HG02678 (cell line): ENCODE measurements around the gene GRIN2D.
A peak's percentile ranks its signal among the peaks of the same experiment; 100 is the strongest.
"Not testable (repeated sequence)": the region's sequence is repeated elsewhere in the genome, so short reads cannot be mapped to it uniquely, and the experiment has no call there.

ENCODE experiments used
- ATAC-seq: cut with Tn5 transposase; IDR thresholded peaks from one replicate; pipeline ENCODE4 v1.9.1; 2021; ENCODE audit warnings: mild to moderate bottlenecking, moderate library complexity; ENCODE audit not compliant: unreplicated experiment

Gene GRIN2D

DNA sequence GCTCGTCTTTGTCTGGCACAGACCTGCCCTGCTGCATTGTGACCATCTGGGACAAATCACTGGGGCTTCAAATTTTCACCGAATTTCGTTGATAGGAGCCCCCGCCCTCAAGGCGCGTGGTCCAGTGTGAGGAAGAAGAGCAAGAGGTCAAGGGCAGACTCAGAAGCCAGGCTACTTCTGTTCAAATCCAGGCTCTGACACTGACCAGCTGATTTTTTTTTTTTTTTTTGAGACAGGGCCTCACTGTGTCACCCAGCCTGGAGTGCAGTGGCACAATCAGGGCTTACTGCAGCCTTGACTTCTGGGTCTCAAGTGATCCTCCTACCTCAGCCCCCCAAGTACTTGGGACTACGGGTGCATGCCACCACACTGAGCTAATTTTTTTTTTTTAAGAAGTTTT, 22.1 kb upstream of the GRIN2D start:
- ATAC-seq: no peak

DNA sequence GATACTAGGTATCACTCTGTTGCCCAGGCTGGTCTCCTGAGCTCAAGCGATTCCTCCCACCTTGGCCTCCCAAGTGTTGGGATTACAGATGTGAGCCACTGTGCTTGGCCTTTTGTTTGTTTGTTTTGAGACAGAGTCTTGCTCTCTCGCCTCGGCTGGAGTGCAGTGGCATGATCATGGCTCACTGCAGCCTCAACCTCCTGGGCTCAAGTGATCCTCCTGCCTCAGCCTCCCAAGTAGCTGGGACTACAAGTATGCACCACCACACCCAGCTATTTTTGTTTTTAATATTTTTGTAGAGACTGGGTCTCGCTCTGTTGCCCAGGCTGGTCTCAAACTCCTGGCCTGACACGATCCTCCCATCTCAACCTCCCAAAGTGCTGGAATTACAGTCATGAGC, 21.7 kb upstream of the GRIN2D start:
- not testable (repeated sequence) for ATAC-seq

DNA sequence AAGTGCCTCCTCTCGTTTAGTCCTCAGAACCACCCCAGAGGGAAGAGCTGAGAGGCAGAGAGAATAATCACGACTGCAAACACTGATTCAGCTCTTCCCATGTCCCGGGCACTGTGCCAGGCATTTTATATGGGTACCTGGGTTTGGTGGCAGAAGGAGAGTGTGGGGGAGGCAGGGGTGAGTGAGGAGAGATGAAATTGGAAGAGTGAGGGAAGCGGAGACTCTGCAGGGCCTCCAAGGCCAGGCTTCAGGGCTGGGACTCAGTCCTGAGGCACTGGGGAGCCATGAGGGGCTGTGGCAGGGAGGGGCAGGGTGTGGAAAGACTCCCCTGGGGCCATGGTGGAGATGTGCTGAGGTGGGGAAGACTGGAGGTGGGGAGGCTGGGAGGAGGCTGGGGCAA, 20.6 kb upstream of the GRIN2D start:
- ATAC-seq: no peak

DNA sequence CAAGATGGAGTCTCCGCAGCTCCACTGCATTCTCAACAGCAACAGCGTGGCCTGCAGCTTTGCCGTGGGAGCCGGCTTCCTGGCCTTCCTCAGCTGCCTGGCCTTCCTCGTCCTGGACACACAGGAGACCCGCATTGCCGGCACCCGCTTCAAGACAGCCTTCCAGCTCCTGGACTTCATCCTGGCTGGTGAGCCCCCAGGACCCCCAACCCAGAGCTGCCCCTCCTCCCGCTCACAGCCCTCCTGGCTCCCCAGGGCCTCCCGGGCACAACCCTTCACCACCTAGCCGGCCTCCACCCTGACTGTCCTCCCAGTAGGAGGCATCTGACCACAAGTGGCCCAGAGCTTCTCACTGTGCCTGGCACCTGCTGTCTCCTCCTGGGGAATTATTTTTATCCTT, 19.9 kb upstream of the GRIN2D start:
- ATAC-seq: no peak

DNA sequence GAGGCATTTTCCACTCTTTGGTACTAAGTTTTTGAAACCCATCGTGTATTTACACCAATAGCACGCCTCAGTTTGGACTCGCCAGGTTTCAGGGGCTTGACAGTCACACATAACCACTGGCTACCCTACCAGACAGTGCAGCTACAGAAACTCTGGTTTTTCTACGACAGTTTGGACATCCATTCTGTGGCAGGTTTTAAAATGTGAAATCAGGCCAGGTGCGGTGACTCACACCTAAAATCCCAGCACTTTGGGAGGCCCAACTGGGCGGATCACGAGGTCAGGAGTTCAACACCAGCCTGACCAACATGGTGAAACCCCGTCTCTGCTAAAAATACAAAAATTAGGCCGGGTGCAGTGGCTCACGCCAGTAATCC, 15.3 kb upstream of the GRIN2D start:
- no peak for ATAC-seq

DNA sequence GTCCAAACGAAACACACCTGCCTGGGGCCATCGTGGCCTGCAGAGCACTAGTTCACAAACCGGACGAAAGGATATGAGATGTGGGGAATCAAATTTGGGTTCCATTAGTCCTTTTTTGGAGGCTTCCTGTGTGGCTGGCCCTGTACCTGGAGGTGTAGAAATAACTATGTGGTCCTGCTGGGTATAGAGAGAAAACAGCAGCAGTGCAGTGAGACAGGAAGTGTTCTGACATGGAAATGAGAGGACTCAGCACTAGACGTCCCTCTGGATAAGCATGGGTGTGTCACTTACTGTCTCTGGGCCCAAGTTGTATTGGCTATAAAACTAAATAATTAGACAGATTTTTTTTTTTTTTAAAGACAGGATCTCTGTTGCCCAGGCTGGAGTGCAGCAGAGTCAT, 14.4 kb upstream of the GRIN2D start:
- no peak for ATAC-seq

DNA sequence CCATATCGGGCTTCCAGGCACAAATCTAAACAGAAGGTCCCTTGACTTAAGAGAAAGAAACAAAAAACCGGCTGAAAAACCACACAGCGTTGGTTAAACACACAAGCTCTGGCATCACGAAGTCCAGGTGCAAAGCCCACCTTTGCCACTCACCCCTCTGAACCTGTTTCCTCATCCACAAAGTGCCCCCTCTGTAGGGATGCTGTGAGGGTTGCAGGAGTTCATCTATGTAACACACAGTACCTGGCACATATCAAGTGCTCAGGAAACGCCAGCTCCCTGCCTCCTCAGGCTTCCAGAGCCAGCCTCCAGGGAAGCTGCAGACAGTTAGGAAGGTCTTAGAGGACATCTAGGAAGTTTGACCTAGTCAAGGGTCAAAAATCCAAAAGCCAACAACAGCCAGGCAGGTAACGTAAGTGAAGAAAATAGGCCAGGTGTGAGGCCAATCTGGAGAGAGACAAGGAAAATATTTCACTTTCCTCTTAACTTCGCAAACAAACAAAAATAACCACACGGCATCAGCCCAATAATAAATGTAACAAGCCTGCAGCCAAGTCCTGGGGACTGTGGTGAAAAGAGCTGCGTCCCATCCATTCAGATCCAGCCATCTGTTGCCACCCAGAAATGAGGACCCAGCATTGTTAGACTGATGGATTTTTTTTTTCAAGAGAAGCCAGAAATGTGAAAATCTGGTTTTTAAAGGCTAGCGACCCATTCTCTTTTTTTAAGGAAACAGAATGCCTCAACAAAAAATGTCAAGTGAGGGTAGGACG, 12.1 kb upstream of the GRIN2D start:
- ATAC-seq: no peak

DNA sequence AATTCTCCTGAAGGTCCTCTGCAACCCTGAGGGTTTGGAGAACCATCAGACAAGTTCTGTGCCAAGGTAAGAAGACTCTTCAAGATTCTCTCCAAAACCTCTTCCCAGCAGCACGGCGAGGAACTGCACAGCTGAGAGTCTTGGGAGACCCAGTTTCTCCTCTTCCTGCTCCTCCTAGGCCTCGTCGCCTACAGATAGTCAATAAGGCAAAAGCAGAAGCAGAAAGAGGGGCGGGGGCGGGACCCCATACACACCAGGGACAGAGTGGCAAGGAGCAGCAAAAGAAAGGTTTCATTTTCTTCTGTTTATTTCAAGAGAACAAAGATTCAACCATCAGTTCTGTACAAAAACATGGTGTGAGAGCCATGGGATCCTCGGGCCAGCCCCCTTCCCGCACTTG, 11.2 kb upstream of the GRIN2D start:
- ATAC-seq: no peak

DNA sequence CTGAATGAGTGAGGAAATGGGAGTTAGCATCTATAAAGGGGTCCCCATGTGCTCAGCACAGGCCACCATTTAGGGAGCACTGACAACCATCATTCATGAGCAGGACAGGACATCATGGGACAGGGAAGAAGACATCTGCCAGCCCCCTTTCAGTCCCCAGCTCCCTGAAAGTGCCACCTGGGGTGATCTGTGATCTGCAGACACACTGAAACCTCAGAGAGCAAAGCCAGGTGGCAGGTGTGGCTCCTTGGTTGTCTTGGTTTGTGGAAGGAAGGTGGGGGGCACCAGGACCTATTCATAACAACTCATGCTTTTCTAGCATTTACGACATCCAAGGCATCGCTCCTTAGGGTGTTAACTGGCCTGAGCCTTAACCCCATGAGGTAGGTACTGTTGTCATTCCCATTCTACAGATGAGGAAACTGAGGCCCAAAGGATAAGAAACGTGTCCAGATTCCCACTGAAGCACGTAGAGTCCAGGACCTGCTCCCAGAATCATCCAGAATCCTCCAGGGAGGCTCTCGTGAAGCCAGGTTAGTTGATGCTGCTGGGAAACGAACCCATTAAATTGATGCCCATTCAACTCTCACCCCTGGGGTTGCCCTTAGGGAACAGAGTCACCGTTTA, 7.9 kb upstream of the GRIN2D start:
- ATAC-seq: no peak

DNA sequence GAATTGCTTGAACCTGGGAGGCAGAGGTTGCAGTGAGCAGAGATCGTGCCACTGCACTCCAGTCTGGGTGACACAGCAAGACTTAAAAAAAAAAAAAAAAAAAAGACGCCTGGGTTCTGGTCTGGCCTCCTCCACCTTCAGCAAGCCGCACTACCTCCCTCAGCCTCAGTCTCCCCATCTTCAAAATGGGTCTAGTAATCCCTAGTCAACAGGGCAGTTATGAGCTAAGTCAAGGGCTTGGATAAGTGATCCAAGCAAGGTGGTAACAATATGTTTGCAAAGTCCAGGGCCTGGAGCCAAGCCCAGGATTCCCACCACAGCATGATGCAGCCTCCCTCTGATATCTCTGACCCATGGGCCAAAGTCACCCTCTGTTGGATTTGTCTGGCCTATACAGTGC, 6.5 kb upstream of the GRIN2D start:
- ATAC-seq: no peak

DNA sequence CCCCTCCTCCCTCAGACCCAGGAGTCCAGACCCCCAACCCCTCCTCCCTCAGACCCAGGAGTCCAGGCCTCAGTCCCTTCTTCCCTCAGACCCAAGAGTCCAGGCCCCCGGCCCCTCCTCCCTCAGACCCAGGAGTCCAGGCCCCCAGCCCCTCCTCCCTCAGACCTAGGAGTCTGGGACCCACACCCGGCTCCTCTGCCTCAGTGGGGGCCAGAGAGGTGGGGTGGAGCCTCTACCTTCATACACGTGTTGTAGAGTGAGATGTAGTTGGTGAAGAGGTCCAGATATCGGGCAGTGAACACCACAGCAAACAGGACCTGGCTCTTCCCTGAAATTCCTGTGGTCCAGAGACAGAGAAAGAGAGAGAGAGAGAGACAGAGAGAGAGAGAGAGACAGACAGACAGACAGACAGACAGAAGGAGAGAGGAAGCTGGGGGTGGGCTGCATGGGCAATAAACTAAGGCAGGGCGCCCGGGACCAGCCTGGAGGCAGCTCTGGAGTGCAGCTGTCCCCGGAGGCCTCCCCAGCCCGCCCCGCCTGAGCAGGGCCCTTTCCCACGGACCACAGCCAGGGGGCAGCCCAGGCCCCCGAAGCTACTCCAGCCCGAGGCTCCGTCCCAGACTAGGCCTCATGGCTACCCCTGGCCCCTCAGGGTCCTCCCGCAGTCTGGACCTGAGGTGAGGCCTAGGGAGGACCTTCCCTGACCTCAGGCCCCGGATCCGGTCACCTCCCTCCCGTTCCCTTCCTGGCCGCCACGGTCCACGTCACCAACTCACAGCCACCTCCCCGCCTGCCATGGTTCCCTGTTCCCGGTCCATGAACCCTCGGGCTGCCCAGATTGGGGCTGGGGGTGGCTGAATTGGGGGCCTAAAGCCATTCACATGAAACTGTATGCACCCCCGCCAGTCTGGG, 3.0 kb upstream of the GRIN2D start:
- ATAC-seq: no peak

DNA sequence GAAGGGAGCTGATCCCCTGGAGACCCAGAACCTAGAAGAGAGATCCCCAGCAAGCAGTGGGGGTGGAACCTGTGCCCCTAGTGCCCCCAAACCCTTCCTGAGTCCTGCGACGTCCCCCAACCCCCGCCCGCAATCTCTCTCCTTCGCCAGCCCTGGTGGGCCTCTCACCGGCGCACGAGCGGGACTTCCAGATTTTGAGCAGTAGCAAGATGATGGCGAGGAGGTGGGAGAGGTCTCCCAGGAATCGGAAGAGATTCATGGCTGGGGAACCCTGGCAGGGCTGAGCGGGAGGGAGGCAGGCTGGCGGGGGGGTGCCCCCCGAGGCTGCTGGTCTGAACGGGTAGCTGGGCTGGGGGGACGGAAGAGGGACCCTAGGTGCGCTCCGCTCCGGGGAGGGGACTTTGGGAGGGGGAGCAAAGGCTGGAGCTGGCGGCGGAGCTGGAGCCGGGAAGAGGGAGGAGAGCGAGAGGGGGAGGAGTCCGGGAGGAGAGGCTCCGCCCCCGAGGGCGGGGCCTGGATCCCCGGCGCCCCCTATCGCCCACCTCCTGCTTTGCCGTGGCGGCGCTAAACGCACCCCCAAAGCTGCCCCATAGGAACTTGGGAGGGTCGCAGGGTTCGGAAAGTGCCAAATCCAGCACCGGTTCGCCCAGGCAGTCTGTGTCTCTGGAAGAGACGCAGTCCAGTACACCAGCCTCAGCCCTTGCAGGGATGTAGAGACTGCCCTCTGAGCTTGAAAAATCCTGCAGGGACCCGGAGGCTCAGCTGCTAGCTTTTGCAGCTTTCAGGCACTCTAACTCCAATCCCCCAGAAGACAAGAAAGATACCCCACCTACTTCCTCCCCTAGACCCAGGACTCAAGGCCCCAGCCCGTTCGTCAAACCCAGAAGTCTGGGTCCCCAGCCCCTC, 2.1 kb upstream of the GRIN2D start, which contains the start of gene KDELR1:
Gene KDELR1, minus strand, starts transcription at position 452 of the 906 bp plus-strand sequence. Its CDS starts 193 bp downstream, at position 259.
- peak; percentile 81 for ATAC-seq

DNA sequence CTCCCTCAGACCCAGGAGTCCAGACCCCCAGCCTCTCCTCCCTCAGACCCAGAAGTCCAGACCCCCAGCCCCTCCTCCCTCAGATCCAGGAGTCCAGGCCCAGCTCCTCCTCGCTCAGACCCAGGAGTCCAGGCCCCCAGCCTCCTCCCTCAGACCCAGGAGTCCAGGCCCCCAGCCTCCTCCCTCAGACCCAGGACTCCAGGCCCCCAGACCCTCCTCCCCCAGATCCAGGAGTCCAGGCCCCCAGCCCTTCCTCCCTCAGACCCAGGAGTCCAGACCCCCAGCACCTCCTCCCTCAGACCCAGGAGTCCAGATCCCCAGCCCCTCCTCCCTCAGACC, 1.5 kb upstream of the GRIN2D start:
- ATAC-seq: not testable (repeated sequence)

DNA sequence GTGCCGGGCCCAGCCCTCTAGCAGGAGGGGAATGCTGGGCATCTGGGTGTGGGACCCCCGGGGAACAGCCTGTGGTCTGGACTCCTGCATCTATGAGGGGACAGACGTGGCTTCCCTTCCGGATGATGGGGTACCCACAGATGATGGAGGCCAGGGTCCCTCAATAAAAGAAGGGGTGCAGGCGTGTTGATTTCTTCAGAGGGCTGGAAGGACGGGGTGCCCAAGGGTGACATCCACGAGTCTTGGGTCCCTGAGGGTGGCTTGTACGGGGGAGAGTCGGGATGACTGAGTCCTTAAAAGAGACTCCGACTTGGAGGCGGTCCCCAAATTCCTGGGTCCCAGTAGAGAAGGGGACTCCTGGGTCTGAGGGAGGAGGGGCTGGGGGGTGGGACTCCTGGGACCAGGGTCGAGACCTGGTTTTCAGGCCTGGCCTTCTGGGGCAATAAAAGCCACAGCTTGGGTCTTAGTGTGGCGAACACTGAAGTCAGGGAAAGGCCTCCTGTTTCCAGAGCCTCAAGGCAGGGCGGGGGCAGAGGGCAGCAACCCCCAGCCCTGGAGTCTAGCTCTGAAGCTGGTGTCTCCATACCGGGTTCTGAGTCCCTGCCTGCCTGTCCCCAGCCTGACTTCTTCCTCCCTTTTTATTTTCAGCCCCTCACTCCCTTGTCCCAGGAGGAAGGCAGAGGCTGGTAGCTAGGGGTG, 459 bp upstream of the GRIN2D start:
- ATAC-seq: no peak

DNA sequence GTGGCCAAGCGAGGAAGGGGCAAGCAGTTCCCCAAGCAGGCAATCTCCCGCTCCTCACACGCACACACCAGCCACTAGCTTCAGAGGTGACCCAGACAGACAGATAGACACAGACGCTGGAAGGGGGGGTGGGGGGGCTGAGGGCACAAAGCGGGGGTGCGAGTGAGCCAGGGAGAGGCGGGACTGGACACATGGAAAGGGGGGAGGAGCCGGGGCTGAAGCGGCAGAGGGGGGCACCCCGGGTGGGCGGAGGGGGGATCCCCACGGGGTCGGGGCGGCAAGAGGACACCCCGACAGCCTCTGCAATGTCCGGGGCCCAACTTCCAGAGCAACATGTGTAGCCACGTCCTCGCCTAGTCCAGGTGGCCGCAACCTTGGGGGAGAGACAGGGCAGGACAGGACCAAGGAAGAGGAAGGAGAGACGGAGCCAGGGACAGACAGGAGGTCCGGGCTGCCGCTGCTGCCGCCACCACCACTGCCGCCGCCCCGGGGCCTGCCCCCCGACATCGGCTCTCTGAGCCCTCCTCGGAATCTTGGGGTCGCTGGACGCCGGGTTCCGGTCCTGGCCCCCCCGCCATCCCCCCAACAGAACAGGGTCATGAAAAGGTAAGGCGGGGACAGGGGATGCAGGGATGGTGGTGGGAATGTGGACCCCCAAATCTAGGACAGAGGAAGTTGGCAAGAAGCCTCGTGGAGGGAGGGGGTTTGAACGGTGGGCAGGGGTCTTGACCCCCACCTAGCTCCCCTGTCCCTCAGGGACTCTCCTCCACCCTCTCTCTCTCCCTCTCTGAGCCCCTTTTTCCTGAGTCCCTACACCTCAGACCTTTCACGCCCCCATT, 1.1 kb downstream of the GRIN2D start:
- ATAC-seq: no peak

DNA sequence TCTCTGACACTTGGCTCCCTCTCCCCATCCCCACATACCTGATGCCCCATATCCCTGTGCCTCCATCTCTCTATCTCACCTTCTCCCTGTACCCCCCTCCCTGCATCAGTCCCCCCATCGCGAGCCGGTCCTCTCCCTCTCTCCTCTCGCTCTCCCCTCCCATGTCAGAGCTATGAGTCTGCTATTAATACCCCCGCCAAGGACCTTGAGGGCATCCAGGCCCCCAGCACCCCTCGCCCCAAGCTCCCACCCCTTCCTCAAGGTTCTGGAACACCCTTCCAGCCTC, 1.6 kb downstream of the GRIN2D start:
- no peak for ATAC-seq

DNA sequence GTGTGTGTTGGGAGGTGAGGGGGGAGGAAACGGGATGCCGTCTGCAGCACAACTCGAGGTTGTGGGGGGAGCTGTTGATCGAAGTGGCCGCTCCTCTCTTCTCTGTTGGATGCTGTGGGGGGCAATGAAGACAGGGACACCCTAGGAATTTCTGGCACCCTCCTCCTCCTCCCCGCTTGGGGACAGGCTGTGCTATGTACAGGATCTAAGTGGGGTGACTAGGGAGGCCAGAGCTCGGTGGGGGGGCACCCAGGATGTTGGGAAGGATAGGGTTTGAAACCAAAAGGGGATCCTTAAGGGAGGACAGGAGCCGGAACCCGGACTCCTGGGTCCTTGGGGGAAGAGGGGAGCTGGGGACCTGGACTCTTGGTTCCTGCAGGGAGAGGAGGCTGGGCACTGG, 2.0 kb downstream of the GRIN2D start:
- no peak for ATAC-seq

DNA sequence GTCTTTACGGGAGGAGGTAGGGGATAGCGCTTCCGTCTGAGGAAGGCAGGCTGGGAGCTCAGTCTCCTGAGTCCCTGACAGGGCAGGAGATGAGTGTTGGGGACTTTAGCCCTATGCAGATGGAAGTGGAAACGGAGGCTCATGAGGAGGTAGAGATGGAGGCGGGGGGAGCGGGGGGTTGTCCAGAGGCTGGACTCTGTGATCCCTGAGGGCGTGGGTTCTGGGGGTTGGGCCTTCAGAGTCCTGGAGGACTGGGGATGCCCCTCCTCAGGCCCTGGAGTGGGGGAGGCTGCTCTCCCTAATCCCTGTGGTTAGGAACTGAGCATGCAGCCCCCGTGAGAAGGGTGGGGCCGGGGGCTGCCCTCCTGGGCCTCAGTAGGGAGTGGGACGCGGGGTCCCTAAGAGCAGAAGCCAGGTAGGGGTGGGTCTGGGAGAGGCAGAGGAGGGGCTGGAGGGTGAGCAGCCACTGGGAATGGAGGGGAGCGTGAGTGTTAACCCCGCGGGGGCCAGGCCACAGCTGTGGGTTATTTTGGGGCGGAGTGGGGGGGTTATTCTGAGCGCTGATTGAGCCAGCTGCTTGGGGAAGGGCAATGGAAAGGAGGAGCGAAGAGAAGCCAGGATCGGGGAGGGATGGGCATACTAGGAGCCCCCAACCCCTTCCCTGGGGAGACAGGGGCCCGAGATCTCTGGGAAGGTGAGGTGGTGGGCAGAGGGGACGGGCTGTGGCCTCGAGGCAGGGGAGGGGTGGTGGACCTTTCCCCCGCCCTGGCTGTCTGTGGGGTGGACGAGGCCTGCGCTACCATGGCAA, 2.8 kb downstream of the GRIN2D start:
- ATAC-seq: no peak

DNA sequence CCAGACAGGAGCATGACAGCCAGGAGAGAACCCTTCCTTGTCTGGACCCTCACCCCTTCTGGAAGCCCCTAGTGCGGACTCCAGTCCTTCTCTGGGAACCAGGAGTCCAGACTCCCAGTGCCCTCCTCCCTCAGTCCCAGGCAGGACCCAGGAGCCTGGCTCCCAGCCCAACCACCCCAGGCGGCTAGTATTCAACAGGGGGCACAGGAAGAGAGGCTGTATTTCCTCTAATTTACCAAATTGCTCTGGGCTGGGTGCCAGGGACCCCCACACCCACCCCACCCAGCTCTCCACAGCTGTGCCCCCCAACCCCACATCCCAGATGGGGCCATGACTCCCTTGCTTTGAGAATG, 3.3 kb downstream of the GRIN2D start:
- no peak for ATAC-seq
